DND-41 (cell line): ENCODE data around the gene JSRP1.

Experiments
- ATAC-seq: fragments of 200-7000 bp; cut with Tn5 transposase; 3 replicates; pipeline ENCODE4 v1.9.1; 2021; ENCODE audit warnings: low read depth; ENCODE audit not compliant: insufficient read depth
- DNase-seq: peaks from one replicate; pipeline ENCODE4 v3.0.0-alpha.2; 2020
- H2AFZ ChIP-seq: 2 replicates; pipeline ENCODE4 v1.6.0; 2012; ENCODE audit warnings: low read depth, low read length
- H3K27ac ChIP-seq: 2 replicates; pipeline ENCODE4 v1.5.1; 2012; ENCODE audit warnings: low read length, inconsistent platforms
- H3K27me3 ChIP-seq: fragments of 200-600 bp; sonication (generic); 2 replicates; pipeline ENCODE4 v1.6.0; 2012; ENCODE audit warnings: low read length, mild to moderate bottlenecking, inconsistent platforms; ENCODE audit not compliant: insufficient read depth, poor library complexity
- H3K36me3 ChIP-seq: 2 replicates; pipeline ENCODE4 v1.5.1; 2012; ENCODE audit warnings: low read length, inconsistent platforms; ENCODE audit not compliant: insufficient read depth
- H3K4me1 ChIP-seq: 2 replicates; pipeline ENCODE4 v1.5.1; 2012; ENCODE audit warnings: mild to moderate bottlenecking, low read length; ENCODE audit not compliant: insufficient read depth
- H3K4me2 ChIP-seq: 2 replicates; pipeline ENCODE4 v1.6.0; 2012; ENCODE audit warnings: mild to moderate bottlenecking, moderate library complexity, low read length, inconsistent platforms; ENCODE audit not compliant: insufficient read depth
- H3K4me3 ChIP-seq, 2 experiments: fragments of 200-600 bp in 1 of 2; shearing (Covaris generic) in 1 of 2; 2 replicates each; pipeline ENCODE4 v1.5.1; 2012 to 2016; ENCODE audit warnings: inconsistent platforms in 2 of 2, low read length in 2 of 2, mild to moderate bottlenecking in 2 of 2, low read depth in 1 of 2, moderate library complexity in 1 of 2
- H3K79me2 ChIP-seq: 2 replicates; pipeline ENCODE4 v1.6.0; 2012; ENCODE audit warnings: low read length, inconsistent platforms; ENCODE audit not compliant: insufficient read depth
- H3K9ac ChIP-seq: 2 replicates; pipeline ENCODE4 v1.6.0; 2012; ENCODE audit warnings: low read depth, mild to moderate bottlenecking, inconsistent platforms, low read length, moderate library complexity
- H3K9me3 ChIP-seq: 2 replicates; pipeline ENCODE4 v1.5.1; 2012; ENCODE audit warnings: low read length, moderate library complexity, mild to moderate bottlenecking, inconsistent platforms; ENCODE audit not compliant: insufficient read depth, severe bottlenecking
- H4K20me1 ChIP-seq: 2 replicates; pipeline ENCODE4 v1.6.0; 2012; ENCODE audit warnings: low read length; ENCODE audit not compliant: insufficient read depth
- EZH2 ChIP-seq: IDR thresholded peaks from 3 replicates; pipeline ENCODE4 v1.6.1; 2012; ENCODE audit warnings: borderline replicate concordance, low read depth, mild to moderate bottlenecking, moderate library complexity, low read length, inconsistent platforms; ENCODE audit not compliant: severe bottlenecking
- TF ChIP-seq, protein P1 (sequence below): IDR thresholded peaks from 2 replicates; pipeline ENCODE4 v1.5.1; 2012; ENCODE audit warnings: borderline replicate concordance, low read length, moderate library complexity, mild to moderate bottlenecking; ENCODE audit not compliant: poor library complexity, severe bottlenecking; ENCODE audit errors: extremely low read depth

The JSRP1 gene

DNA sequence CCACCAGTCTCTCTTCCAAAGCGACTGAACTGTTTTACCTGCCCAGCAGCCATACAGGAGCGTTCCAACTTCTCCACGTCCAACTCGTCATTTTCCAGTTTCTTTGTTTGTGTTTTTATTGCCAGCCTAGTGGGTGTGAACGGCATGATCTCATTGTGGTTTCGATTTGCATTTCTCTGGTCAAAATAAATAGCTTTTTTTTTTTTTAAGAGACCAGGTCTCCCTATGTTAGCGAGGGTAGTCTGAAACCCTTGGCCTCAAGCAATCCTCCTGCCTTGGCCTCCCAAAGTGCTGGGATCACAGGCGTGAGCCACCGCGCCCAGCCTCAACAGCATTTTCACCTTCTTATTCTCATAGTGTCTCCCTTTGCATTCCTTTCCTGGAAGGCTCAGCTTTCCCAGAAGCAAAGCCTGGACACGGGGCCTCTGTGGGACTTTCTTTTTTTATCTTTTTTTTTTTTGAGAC, 4.2 kb upstream of the JSRP1 start:
- H3K27ac ChIP-seq, result no peak overlapping the region
- peaks cover 22% of the 10 kb centered on the region for H3K4me1 ChIP-seq
- H3K4me3 ChIP-seq, result no peak overlapping the region
- no peaks in the 10 kb centered on the region for H3K79me2 ChIP-seq
- H3K9me3 ChIP-seq, result no peaks in the 10 kb centered on the region
- no peaks in the 10 kb centered on the region for H4K20me1 ChIP-seq
- H3K27me3 ChIP-seq, result no peaks in the 10 kb centered on the region
- H3K4me2 ChIP-seq, result no peak overlapping the region
- no peaks in the 10 kb centered on the region for H3K36me3 ChIP-seq
- H3K9ac ChIP-seq, result no peak overlapping the region
- H2AFZ ChIP-seq, result no peak overlapping the region
- no peak for DNase-seq
- no peak for ATAC-seq
- TF ChIP-seq, protein P1, sequence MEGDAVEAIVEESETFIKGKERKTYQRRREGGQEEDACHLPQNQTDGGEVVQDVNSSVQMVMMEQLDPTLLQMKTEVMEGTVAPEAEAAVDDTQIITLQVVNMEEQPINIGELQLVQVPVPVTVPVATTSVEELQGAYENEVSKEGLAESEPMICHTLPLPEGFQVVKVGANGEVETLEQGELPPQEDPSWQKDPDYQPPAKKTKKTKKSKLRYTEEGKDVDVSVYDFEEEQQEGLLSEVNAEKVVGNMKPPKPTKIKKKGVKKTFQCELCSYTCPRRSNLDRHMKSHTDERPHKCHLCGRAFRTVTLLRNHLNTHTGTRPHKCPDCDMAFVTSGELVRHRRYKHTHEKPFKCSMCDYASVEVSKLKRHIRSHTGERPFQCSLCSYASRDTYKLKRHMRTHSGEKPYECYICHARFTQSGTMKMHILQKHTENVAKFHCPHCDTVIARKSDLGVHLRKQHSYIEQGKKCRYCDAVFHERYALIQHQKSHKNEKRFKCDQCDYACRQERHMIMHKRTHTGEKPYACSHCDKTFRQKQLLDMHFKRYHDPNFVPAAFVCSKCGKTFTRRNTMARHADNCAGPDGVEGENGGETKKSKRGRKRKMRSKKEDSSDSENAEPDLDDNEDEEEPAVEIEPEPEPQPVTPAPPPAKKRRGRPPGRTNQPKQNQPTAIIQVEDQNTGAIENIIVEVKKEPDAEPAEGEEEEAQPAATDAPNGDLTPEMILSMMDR, result no peak
- TF ChIP-seq EZH2, result no peak

DNA sequence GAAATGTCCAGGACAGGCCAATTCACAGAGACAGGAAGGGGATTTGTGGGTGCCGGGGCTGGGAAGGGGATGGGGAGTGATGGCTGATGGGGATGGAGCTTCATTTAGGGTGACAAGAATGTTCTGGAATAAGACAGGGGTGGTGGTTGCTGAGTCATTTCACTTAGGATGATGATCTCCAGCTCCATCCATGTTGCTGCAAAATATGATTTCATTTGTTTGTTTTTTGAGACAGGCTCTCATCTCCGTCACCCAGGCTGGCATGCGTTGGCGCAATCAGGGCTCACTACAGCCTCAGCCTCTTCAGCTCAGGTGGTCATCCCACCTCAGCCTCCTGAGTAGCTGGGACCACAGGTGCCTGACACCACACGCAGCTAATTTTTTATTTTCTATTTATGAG, 3.1 kb upstream of the JSRP1 start:
- Histone ChIP-seq H3K9me3 (no peaks in the 10 kb centered on the region), H3K4me3 (no peak overlapping the region), H3K36me3 (no peaks in the 10 kb centered on the region), H3K79me2 (no peaks in the 10 kb centered on the region), H3K27ac (no peak overlapping the region), H3K4me1 (peaks cover 22% of the 10 kb centered on the region), H3K4me2 (no peak overlapping the region), H2AFZ (no peak overlapping the region), H3K27me3 (no peaks in the 10 kb centered on the region), H3K9ac (no peak overlapping the region), H4K20me1 (no peaks in the 10 kb centered on the region)
- ATAC-seq (no peak), DNase-seq (no peak)
- TF ChIP-seq, protein P1, result no peak
- no peak for TF ChIP-seq EZH2

DNA sequence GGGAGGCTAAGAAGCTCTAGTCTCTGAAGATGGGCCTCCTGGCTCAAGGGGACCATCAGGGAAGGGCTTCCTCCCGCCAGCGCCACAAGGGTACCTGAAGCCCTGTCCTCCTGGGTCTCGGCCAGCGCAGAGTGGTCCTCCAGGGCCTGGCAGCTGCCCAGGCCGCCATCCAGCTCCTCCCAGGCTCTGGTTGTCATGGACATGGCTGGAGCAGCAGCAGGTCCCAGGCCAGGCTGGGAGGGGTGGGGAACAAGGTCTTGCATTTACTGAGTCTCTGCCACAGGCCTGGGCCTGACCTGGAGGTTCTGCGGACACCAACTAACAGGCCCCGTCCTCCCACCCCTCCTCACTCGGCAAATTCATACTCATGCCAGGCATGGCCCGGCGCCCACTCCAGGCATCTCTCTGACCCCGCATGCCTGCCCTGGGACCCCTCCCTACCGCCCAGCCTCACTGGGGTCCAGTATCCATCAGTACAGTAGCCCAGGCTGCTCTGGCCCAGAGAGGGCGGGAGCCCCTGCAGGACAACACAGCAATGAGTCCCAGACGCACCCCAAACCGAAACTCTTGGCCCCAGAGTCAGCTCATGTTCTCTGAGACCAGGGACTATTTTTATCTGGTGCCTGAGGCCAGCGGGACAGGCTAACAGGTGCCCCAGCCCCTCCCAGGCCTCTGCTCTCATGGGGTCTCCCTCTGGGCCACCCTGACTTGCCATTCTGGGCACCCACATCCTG, 938 bp downstream of the JSRP1 start:
- Histone ChIP-seq H2AFZ (no peak overlapping the region), H3K9ac (no peak overlapping the region), H3K4me1 (peaks cover 22% of the 10 kb centered on the region), H3K9me3 (no peaks in the 10 kb centered on the region), H3K36me3 (peaks cover 4% of the 10 kb centered on the region), H3K79me2 (no peaks in the 10 kb centered on the region), H3K27me3 (no peaks in the 10 kb centered on the region), H3K27ac (no peak overlapping the region), H4K20me1 (peaks cover 9% of the 10 kb centered on the region; the same call in 1 of the 2 replicates), H3K4me2 (no peak overlapping the region), H3K4me3 (no peak overlapping the region)
- DNase-seq (no peak), ATAC-seq (no peak)
- TF ChIP-seq, protein P1, result no peak
- TF ChIP-seq EZH2, result no peak
